Keratinocyte (primary cell): ENCODE data around the gene SSR1.

Experiments
- EZH2 ChIP-seq: IDR thresholded peaks from one replicate; pipeline ENCODE4 v1.6.1; 2012; ENCODE audit warnings: inconsistent platforms, mild to moderate bottlenecking, low read length, moderate library complexity
- TF ChIP-seq, protein P1 (sequence below), 3 experiments: IDR thresholded peaks in 1 of 3; conservative IDR thresholded peaks in 1 of 3; optimal IDR thresholded peaks in 1 of 3; 2 replicates in 2 of 3; 3 replicates in 1 of 3; pipeline versions ENCODE3 to v1.5.1; 2011; ENCODE audit warnings: low read length in 3 of 3, mild to moderate bottlenecking in 3 of 3, moderate library complexity in 2 of 3, control low read depth in 1 of 3, inconsistent platforms in 1 of 3; ENCODE audit not compliant: insufficient read depth in 2 of 3; ENCODE audit errors: extremely low read depth in 1 of 3

GRCh38 chr6:7218406-7218988 is 94.5 kb downstream of the SSR1 start:
- TF ChIP-seq, protein P1, sequence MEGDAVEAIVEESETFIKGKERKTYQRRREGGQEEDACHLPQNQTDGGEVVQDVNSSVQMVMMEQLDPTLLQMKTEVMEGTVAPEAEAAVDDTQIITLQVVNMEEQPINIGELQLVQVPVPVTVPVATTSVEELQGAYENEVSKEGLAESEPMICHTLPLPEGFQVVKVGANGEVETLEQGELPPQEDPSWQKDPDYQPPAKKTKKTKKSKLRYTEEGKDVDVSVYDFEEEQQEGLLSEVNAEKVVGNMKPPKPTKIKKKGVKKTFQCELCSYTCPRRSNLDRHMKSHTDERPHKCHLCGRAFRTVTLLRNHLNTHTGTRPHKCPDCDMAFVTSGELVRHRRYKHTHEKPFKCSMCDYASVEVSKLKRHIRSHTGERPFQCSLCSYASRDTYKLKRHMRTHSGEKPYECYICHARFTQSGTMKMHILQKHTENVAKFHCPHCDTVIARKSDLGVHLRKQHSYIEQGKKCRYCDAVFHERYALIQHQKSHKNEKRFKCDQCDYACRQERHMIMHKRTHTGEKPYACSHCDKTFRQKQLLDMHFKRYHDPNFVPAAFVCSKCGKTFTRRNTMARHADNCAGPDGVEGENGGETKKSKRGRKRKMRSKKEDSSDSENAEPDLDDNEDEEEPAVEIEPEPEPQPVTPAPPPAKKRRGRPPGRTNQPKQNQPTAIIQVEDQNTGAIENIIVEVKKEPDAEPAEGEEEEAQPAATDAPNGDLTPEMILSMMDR (optimal IDR thresholded peaks at IDR 0.05 in 1 of 3, IDR thresholded peaks at IDR 0.05 in 1 of 3, conservative IDR thresholded peaks at IDR 0.05 in 1 of 3; ENCODE audit: extremely low read depth in 1 of 3, insufficient read depth in 2 of 3, low read length in 3 of 3) = no peak
- no peak for TF ChIP-seq EZH2
